HG03439 (cell line): ENCODE data around the gene CNN1.
"Not testable (repeated sequence)": the region's sequence is repeated elsewhere in the genome, so short reads cannot be mapped to it uniquely, and the experiment has no call there.

ENCODE experiments used
- ATAC-seq: cut with Tn5 transposase; IDR thresholded peaks from one replicate; pipeline ENCODE4 v1.9.1; 2021; ENCODE audit warnings: mild to moderate bottlenecking, moderate library complexity; ENCODE audit not compliant: unreplicated experiment

The CNN1 gene

DNA sequence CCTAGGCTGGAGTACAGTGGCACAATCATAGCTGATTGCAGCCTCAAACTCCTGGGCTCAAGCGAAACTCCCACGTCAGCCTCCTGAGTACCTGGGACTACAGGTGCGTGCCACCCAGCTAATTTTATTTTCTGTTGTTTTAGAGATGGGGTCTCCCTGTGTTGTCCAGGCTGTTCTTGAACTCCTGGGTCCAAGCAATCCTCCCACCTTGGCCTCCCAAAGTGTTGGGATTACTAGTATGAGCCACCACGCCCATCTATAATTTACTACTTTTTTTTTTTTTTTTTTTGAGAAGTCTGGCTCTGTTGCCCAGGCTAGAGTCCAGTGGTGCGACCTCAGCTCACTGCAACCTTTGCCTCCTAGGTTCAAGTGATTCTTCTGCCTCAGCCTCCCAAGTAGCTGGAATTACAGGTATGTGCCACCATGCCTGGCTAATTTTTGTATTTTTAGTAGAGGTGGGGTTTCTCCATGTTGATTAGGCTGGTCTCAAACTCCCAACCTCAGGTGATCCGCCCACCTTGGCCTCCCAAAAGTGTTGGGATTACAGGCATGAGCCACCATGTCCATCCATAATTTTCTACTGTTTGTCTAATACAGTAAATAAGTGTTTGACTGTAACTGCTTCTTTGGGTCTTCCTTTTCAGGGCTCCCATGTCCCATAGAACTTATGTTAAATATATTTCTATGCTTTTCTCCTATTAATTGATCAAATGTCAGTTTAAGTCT lies 25.6 kb downstream of the CNN1 start:
- ATAC-seq, result not testable (repeated sequence)

DNA sequence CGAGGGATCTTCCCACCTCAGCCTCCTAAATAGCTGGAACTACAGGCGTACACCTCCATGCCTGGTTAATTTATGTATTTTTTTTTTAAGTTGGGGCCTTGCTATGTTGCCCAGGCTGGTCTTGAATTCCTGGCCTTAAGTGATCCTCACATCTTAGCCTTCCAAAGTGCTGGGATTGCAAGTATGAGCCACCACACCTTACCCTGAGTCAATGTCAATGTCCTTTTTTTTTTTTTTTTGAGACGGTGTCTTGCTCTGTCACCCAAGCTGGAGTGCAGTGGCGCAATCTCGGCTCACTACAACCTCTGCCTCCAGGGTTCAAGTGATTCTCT lies 27.0 kb downstream of the CNN1 start:
- ATAC-seq, result not testable (repeated sequence)

DNA sequence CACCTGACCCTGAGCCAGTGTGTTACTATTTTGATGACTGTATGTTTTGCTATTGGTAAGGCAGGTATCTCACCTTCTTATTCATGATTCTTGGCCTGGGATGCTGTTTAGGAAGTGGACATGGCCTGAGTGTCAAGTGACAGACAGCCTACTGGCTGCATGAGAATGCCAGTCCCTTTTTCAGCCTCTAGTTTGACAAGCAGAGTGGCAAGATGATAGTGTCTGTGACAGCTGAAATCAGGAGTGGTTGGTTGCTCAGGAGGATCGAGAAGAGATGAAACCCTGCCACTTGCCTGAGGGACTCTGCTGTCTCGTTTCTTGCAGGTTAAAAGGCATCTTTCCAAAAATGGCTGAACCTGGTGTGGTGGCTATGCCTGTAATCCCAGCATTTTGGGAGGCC lies 27.5 kb downstream of the CNN1 start:
- no peak for ATAC-seq

DNA sequence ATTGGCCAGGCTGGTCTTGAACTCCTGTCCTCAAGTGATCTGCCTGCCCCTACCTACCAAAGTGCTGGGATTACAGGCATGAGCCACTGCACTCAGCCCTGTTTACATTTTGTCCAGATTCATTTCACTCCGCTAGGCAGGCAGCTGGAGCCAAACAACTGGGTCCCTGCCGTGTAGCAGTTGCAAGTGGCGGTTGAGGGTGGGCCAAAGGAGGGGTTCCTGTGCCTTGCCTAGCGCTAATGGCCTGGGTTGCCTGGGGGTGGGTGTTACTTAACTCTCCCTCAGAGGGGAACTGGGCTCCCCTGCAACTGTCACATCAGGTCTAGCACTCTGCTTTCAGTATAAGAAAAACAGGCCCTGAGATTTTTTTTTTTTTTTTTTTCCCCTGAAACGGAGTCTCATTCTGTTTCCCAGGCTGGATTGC lies 31.4 kb downstream of the CNN1 start:
- no peak for ATAC-seq

DNA sequence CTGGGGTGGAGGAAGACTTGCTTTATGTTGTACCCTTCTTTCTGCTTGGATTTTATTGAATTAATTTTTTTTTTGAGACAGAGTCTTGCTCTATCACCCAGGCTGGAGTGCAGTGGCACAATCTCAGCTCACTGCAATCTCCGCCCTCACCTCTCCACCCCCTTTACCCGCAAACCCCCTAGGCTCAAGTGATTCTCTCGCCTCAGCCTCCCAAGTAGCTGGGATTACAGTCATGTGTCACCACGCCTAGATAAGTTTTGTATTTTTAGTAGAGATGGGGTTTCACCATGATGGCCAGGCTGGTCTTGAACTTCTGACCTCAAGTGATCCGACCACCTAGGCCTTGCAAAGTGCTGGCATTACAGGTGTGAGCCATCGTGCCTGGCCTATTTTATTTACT lies 34.7 kb downstream of the CNN1 start:
- ATAC-seq, result not testable (repeated sequence)

DNA sequence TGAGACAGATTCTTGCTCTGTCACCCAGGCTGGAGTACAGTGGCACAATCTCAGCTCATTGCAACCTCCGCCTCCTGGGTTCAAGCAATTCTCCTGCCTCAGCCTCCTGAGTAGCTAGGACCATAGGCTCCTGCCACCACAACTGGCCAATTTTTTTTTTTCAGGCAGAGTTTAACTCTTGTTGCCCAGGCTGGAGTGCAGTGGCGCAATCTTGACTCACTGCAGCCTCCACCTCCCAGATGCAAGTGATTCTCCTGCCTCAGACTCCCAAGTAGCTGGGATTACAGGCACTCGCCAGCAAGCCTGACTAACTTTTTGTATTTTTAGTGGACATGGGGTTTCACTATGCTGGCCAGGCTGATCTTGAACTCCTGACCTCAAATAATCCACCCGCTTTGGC lies 35.1 kb downstream of the CNN1 start:
- not testable (repeated sequence) for ATAC-seq

DNA sequence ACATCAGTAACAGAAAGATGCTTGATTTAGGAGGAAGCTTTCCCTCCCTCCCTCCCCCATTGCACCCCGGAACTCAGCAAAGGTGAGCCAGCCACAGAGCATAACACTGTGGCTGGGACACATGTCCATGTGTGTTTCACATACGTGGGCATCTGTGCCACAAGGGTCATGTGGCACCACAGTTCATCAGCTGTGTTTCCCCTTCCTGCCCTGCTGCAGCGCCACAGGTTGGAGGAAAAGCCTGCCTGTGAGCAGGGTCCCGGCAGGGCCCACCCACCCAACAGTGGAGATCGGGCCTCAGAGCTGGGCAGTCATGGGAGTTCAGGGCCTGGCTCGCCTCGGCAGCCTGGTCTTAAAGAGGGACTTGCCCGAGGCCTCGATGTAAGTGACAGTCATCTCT lies 36.0 kb downstream of the CNN1 start:
- no peak for ATAC-seq

DNA sequence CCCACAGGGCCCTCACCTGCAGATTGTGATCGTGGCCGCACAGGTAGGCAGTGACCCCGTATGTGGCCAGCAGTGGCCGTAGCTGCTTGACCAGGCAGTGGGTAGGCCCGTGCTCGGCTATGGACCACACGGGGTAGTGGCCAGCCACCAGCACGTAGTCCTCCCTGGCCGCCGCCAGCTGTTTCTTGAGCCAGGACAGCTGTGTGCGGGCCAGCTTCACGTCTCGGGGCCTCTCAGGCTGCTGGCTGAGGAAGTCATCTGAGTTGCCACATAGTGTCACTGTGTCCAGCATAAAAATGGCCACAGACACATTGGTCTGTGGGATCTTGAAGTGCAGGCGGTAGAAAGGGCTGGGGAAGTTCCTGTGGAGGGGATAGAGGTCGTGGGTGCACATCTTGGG lies 37.6 kb downstream of the CNN1 start:
- ATAC-seq, result no peak

DNA sequence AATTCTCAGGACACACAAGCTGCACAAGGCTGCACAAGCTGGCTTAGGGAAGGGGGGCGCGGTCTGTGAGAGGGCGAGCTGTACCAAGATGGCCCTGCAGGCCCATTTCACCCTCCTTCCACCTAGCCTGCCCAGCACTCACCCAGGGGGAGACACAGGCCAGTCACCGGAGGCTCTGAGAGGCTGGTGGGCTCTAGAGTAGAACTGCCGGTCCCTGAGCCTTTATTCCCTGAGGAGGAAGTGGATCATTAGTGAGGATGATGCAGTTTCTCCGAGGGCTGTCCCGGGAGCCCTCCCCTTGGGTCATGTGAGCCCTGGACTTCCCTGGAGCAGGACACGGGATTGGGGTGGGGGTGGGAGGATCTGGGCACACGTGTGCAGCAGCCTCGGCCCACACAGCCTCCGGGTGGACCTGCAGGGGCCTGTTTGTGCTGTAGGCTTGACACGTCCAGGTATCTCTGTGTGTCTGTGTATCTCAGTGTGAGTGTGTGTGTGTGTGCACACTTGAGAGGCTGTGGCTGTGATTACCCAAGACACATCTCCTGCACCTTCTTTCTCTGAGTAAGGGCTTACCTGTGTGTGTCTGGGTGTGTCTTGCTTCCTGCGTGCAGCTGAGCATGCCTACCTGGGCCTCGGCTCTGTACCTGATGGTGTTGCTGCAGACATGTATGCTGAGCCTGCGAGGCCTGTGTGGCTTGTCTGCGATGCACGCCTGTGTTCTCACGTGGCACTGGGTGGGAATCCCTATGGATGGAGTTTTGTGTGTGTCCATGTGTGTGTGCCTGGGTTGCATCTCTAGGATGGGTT lies 39.0 kb downstream of the CNN1 start, which contains the start of gene ACP5:
TSS of gene ACP5 (minus strand) at position 195 of the 807 bp plus-strand sequence. CDS start 328 bp downstream, outside the sequence.
- ATAC-seq, result no peak

DNA sequence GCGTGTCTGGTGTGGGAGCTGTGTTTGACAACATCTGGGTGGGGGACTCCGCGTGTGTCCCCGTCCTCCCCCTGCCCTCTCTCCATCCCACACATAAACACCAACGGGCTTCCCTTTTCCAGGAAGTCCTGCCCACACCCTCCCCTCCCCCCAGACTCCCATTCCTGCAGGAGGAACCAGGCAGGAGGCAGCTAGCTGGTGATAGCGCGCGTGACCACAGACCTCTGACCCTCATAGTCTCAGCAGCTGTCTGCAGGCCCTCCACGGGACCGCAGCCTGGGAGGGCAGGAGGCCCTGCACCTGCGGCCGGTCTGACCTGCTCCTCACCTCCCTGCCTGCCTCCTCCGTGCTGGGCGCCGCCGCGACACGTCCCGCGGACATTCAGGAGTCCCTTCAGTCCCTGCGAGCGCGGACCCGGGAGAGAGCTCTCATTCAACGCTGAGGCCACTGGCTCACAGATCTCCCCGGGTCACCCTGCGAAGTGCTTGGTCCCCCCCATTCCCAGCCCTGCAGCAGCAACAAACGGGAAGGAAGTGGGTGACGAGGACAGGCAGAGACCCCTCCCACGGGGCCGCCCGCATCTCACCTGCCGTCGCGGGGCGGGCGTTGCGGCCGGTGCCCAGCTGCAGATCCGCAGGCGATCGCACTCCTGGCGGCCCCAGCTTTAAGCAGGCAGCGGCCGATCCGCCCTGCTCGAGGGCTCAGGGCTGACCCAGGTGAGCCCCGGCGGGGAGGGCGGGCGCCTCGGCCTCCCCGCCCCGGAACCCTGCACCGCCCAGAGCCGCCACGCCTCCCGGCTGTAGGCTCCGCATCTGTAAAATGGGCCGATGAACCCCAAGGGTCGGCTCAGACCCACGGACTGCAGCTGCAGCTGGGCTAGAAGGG lies 39.8 kb downstream of the CNN1 start:
- no peak for ATAC-seq

DNA sequence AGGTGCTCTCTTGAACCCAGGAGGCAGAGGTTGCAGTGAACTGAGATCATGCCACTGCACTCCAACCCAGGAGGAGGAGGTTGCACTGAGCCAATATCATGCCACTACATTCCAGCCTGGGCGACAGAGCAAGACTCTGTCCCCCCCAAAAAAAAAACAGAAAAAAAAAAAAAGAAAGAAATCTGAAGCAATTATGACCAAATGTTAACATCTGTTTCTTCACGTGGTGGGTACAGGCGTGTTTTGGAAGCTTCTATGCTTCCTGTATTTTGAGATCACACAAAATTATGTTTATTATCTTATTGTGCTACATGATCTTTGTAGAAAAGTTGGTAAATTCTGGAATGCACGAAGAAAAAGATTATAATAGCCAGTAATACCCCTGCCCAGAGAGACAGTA lies 41.5 kb downstream of the CNN1 start:
- no peak for ATAC-seq

DNA sequence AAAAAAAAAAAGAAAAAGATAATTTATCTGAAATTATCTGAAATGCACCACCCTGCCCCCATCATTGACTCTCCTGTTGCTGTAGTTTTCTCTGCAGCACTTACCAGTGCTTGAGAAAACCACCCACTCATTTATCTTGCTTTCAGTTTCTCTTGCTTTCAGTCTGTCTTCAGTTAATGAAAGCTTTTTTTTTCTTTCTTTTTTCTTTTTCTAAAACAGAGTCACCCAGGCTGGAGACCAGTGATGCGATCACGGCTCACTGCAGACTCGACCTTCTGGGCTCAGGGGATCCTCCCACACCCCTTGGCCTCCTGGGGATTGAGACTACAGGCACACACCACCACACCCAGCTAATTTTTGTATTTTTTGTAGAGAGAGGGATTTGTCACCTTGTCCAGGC lies 43.1 kb downstream of the CNN1 start:
- ATAC-seq, result peak; percentile 64

DNA sequence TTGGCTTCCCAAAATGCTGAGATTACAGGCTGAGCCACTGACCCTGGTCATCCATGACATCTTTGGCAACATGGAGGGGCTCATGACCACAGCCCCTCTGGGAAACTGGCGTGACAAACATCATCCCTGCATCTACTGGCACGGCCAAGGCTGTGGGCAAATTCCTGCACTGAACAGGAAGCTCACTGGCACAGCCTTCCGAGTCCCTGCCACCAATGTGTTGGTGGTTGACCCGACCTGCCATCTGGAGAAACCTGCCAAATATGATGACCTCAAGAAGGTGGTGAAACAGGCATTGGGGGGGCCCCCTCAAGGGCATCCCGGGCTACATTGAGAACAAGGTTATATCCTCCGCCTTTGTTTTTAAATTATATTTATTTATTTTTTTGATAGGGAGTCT lies 47.7 kb downstream of the CNN1 start:
- no peak for ATAC-seq

DNA sequence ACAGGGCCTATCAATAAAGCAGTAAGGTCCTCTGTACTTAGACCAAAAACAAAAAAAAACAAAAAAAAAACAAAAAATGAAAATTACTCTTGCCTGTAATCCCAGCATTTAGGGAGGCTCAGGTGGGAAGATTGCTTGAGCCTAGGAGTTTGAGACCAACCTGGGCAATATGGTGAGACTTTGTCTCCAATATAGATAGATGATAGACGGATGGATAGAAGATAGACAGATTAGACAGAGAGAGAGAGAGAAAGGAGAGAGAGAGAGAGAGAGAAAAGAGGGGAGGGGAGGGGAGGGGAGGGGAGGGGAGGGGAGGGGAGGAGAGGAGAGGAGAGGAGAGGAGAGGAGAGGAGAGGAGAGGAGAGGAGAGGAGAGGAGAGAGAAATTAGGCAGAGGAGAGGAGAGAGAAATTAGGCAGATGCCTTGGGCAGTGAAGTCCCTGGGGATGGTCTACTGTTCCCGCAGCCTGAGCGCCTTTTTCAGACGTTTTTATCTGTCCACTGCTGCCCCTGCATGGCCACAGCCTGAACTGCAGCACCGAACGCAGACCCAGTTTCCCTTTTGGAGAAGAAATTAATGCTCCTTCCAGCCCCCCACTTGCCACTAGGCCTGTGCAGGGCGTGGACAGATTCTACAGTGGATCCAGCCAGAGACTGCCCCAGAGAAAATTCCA lies 48.8 kb downstream of the CNN1 start:
- ATAC-seq, result no peak

DNA sequence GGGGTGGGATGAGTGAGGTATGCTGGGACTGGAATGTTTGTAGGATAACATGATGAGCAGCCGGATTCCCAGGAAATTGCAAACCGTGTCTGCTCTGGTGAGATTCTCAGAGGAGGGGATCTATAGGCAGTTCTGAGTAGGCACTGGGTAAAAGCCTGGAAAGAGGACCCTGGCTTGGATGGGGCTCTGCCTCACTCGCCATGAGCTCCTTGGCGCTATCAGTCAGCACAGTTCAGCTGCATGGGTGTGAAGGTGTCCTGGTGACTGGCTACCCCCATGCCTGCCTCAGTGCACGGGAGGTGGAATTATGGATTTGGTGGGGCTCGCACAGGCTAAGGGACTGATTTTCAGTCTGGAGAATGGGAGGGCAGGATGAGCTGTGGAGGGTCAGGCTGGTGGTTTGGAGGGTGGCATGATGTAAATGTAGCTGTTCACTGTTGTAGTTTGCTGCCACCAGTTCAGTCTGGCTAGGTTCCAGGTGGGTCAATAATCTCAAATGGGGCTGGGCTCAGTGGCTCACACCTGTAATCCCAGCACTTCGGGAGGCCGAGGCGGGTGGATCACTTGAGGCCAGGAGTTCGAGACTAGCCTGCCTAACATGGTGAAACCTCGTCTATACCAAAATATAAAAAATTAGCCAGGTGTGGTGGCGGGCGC lies 49.5 kb downstream of the CNN1 start:
- ATAC-seq, result no peak

DNA sequence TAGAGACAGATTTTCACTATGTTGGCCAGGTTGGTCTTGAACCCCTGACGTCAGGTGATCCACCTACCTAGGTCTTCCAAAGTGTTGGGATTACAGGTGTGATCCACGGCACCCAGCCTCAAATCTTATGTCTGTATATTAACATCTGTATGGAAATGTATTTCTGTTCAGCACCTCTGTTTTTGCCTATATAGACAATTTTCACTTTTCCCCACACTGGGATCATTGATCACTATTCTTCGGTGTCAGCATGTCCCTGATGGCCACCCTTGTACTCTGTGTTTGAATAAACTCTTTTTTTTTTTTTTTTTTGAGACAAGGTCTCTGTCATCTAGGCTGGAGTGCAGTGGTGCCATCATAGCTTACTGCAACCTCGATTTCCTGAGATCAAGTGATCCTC lies 55.4 kb downstream of the CNN1 start:
- no peak for ATAC-seq

DNA sequence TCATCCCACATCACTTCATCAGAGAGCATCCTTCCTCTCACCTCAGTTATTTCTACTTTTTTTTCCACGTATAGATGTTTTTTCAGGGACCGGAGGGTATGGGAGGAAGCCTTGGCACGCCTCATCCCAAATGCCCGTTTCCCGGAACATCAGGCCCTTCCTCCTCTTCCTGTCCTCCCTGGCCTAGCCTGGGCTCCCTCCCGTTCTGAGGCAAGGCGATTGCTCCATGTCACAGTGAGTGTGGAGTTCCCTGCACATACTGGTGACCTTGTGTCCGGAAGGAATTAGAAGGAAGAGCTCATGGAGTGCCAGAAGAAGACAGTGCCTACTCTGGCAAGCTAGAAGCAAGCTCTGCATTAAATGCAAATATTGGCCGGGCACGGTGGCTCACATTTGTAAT lies 57.5 kb downstream of the CNN1 start:
- no peak for ATAC-seq

DNA sequence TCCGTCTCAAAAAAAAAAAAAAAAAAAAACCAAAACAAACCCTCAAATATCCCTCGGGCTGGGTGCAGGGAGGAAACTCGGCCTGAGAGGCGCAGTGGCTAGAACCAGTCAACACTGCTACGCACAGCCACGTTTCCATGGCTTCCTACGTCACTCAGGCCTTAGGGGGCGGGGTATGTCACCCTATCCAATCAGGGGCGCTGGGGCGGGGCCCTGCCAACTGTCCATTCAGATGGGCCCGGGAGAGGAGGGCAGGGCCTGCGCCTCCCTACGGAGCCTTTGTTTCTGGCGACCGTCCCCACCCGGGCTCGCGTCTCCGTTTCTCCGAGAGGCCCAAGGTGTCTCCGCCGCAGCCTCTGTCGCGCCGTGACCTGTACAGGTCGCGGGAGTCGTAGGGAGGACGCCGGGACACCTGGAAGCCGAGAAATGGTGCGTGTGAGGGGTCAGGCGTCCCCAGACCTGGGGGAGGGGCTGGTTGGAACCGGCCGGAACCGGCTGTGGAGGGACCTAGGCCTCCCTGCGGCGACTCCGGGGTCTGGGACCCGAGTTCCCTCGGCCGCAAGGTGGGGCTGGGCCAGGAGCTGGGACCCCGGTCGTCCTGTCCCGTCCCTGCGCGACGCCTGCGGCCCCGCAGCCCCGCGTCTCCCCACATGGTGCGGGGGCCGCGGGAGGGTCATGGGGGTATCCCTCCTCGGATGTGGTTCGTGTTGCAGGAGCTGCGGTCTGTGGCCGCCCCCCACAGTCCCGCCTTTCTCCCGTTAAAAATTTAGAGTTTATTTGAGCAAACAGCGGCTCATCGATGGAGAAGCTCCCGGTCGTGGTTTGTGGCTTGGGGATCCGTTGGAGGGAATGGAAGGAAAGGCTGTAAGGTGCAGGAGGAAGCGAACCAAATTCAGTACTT lies 58.8 kb downstream of the CNN1 start, which contains the start of gene ZNF627:
TSS of gene ZNF627 (plus strand) at position 282 of the 901 bp plus-strand sequence. CDS start at position 427, 145 bp downstream.
- ATAC-seq, result peak; percentile 99

DNA sequence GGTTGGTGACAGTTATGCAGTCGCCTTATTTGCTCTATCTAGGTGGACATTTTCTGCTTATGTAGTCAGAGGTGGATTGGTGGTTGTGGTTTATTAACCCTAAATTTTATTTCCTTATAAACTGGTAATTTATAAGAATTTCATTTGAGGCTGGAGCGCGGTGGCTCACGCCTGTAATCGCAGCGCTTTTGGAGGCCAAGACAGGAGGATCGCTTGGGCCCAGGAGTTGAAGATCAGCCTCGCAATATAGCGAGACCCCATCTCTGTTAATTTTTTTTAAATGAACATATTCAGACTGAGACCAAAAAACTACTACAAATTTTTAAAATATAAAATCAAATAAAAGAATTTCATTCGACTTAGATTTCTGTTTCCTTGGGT lies 59.4 kb downstream of the CNN1 start:
- ATAC-seq, result no peak
